HepG2 (cell line): ENCODE results near the gene UNKL. TPM values are rescaled to one million over a fixed set of nuclear protein-coding genes. Genes with fewer than 3 reads are reported as not detected.

Experiments used
- ATF4 ChIP-seq, 2 experiments: fragments of 450-650 bp in 1 of 2; sonication (generic) in 1 of 2; formaldehyde crosslinking; IDR thresholded peaks; 2 replicates each; pipeline versions ENCODE4 v1.5.0 to v1.8.0; 2020 to 2022; ENCODE audit warnings: mild to moderate bottlenecking in 1 of 2, missing genetic modification reagents in 1 of 2
- CHCHD3 ChIP-seq: sonication (generic); formaldehyde crosslinking; IDR thresholded peaks from 2 replicates; pipeline ENCODE4 v1.8.0; 2022; ENCODE audit warnings: mild to moderate bottlenecking, missing genetic modification reagents, moderate library complexity
- IKZF1 ChIP-seq: fragments of 450-650 bp; IDR thresholded peaks from 2 replicates; pipeline ENCODE4 v1.7.1; 2016
- MTERF4 ChIP-seq: sonication (generic); formaldehyde crosslinking; IDR thresholded peaks from 2 replicates; pipeline ENCODE4 v1.8.0; 2023; ENCODE audit warnings: mild to moderate bottlenecking, missing genetic modification reagents
- PATZ1 ChIP-seq: sonication (generic); formaldehyde crosslinking; IDR thresholded peaks from 2 replicates; pipeline ENCODE4 v1.4.0; 2020; ENCODE audit warnings: missing genetic modification reagents
- PAWR ChIP-seq: sonication (generic); formaldehyde crosslinking; IDR thresholded peaks from 2 replicates; pipeline ENCODE4 v1.4.0; 2020; ENCODE audit warnings: missing genetic modification reagents, mild to moderate bottlenecking, borderline replicate concordance
- RCOR2 ChIP-seq: IDR thresholded peaks from 2 replicates; pipeline ENCODE4 v1.6.1; 2016; ENCODE audit warnings: missing biosample characterization, missing genetic modification reagents
- RNF2 ChIP-seq: fragments of 450-650 bp; conservative IDR thresholded peaks from 2 replicates; pipeline ENCODE4 v1.6.1; 2016; ENCODE audit warnings: low read depth
- TEF ChIP-seq: sonication (generic); formaldehyde crosslinking; IDR thresholded peaks from 2 replicates; pipeline ENCODE4 v1.5.0; 2020; ENCODE audit warnings: missing genetic modification reagents
- ZFY ChIP-seq: sonication (generic); formaldehyde crosslinking; IDR thresholded peaks from 2 replicates; pipeline ENCODE4 v1.4.0; 2020; ENCODE audit warnings: missing genetic modification reagents
- ZMAT5 ChIP-seq: sonication (generic); formaldehyde crosslinking; IDR thresholded peaks from 2 replicates; pipeline ENCODE4 v1.5.0; 2020; ENCODE audit warnings: mild to moderate bottlenecking, low read depth, missing genetic modification reagents, borderline replicate concordance
- ZNF281 ChIP-seq: sonication (generic); formaldehyde crosslinking; IDR thresholded peaks from 2 replicates; pipeline ENCODE4 v1.4.0; 2020; ENCODE audit warnings: missing genetic modification reagents, borderline replicate concordance
- ZNF362 ChIP-seq: sonication (generic); formaldehyde crosslinking; IDR thresholded peaks from 2 replicates; pipeline ENCODE4 v1.4.0; 2020; ENCODE audit warnings: missing genetic modification reagents, mild to moderate bottlenecking, borderline replicate concordance
- ZNF468 ChIP-seq: sonication (generic); formaldehyde crosslinking; IDR thresholded peaks from 2 replicates; pipeline ENCODE4 v1.8.0; 2022; ENCODE audit warnings: mild to moderate bottlenecking, moderate library complexity, missing genetic modification reagents
- ZNF484 ChIP-seq: sonication (generic); formaldehyde crosslinking; IDR thresholded peaks from 2 replicates; pipeline ENCODE4 v1.5.1; 2020; ENCODE audit warnings: mild to moderate bottlenecking, low read depth, missing genetic modification reagents, borderline replicate concordance
- ZNF550 ChIP-seq: sonication (generic); formaldehyde crosslinking; IDR thresholded peaks from 2 replicates; pipeline ENCODE4 v1.4.0; 2020; ENCODE audit warnings: mild to moderate bottlenecking, missing genetic modification reagents, borderline replicate concordance
- ZNF713 ChIP-seq: sonication (generic); formaldehyde crosslinking; IDR thresholded peaks from 2 replicates; pipeline ENCODE4 v1.4.0; 2020; ENCODE audit warnings: mild to moderate bottlenecking, missing genetic modification reagents
- polyA plus RNA-seq, 8 experiments: library from polyadenylated mRNA; depleted of rRNA in 3 of 8; stranded (reverse) in 7 of 8; unstranded in 1 of 8; fragments of >200 nt; fragmentation: Illumina TruSeq in 4 of 8; extraction: Trizol in 4 of 8; gene quantifications; 2 replicates each; pipeline versions ENCODE4 v1.2.1 to v1.2.3, GENCODE V29; 2011 to 2016; ENCODE audit warnings: low read depth in 4 of 8, missing spikeins in 1 of 8, mixed read lengths in 1 of 8; ENCODE audit not compliant: insufficient read depth in 1 of 8
- total RNA-seq, 5 experiments: library from RNA; depleted of rRNA; stranded (reverse); fragments of >200 nt; fragmentation: Illumina TruSeq; extraction: Trizol; gene quantifications; 2 replicates each; pipeline ENCODE4 v1.2.3, GENCODE V29; 2016; ENCODE audit warnings: low read depth in 1 of 5

The UNKL gene
- total and polyA plus RNA-seq, 2 of the 13 experiments (the other 11 are each of a cell fraction or from before 2014, with no cell fraction given), result 10.4 to 17.6 TPM

- TF ChIP-seq ZMAT5 (CRISPR knock-in tag), result no peak
- TF ChIP-seq TEF (CRISPR knock-in tag), result no peak
- no peak for TF ChIP-seq ZNF468 (CRISPR knock-in tag)
- peak; percentile 64 for TF ChIP-seq ZFY (CRISPR knock-in tag)
- TF ChIP-seq ZNF550, result no peak
- TF ChIP-seq RCOR2, result 0 out of 2 replicates have a peak, but pooled peaks have one; percentile 34
- 0 out of 2 replicates have a peak, but pooled peaks have one; percentile 41 for TF ChIP-seq MTERF4
- TF ChIP-seq RNF2, result no peak
- TF ChIP-seq IKZF1, result no peak
- TF ChIP-seq ZNF281 (CRISPR knock-in tag), result no peak
- no peak for TF ChIP-seq ZNF484 (CRISPR knock-in tag)
- TF ChIP-seq ZNF713 (CRISPR knock-in tag), result no peak
- TF ChIP-seq CHCHD3 (CRISPR knock-in tag), result no peak
- TF ChIP-seq ZNF362 (CRISPR knock-in tag), result peak; percentile 36; the same call in 1 of the 2 replicates
- 0 out of 4 replicates have a peak, but pooled peaks of 1 of the 2 experiments have one; percentile 22 for TF ChIP-seq ATF4 (CRISPR knock-in tag; IDR thresholded peaks at IDR 0.05)
- TF ChIP-seq PATZ1, result peak; percentile 100
- TF ChIP-seq PAWR (CRISPR knock-in tag), result no peak
Measured at GRCh38 chr16:1430759-1431496, 16.4 kb upstream of the UNKL start, which contains the start of gene PERCC1 (continued).
